Gastroesophageal sphincter (tissue), 3 donors: ENCODE results near the gene MSH3.

Source experiments
- EP300 ChIP-seq: sonication (generic); formaldehyde crosslinking; IDR thresholded peaks from one replicate; pipeline ENCODE4 v1.6.1; 2017; ENCODE audit warnings: antibody characterized with exemption, mild to moderate bottlenecking
- POLR2A ChIP-seq, 2 donors: fragments of 450-650 bp; IDR thresholded peaks; one replicate each; pipeline ENCODE4 v1.6.1; 2017; ENCODE audit warnings: antibody characterized with exemption in 2 of 2, mild to moderate bottlenecking in 2 of 2, moderate library complexity in 1 of 2
- TF ChIP-seq, protein P1 (sequence below), 4 experiments: fragments of 200-600 bp in 2 of 4; fragments of 450-650 bp in 2 of 4; sonication (generic) in 1 of 4; IDR thresholded peaks; one replicate each; pipeline ENCODE4 v1.5.1; 2017 to 2019; ENCODE audit warnings: antibody characterized with exemption in 4 of 4, mild to moderate bottlenecking in 2 of 4, moderate library complexity in 2 of 4

DNA sequence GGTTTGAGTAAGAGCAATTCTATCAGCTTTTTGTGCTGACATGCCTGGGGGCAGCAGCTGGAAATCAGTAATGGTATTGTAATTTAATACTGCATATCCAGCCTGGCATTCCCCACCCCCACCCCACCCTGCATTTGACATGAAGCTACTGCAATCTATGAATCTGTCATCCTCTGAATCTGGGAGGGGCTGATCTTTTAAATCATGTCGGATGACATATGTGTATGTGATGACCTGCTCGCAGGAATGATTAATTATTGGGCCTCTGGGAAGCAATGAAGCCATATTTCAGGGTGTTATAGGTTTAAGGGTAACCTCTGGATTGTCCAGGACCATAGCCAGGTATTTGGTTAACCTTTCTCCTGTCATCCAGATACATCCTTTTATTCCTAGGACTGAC is 241.1 kb downstream of the MSH3 start:
- TF ChIP-seq, protein P1, sequence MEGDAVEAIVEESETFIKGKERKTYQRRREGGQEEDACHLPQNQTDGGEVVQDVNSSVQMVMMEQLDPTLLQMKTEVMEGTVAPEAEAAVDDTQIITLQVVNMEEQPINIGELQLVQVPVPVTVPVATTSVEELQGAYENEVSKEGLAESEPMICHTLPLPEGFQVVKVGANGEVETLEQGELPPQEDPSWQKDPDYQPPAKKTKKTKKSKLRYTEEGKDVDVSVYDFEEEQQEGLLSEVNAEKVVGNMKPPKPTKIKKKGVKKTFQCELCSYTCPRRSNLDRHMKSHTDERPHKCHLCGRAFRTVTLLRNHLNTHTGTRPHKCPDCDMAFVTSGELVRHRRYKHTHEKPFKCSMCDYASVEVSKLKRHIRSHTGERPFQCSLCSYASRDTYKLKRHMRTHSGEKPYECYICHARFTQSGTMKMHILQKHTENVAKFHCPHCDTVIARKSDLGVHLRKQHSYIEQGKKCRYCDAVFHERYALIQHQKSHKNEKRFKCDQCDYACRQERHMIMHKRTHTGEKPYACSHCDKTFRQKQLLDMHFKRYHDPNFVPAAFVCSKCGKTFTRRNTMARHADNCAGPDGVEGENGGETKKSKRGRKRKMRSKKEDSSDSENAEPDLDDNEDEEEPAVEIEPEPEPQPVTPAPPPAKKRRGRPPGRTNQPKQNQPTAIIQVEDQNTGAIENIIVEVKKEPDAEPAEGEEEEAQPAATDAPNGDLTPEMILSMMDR (IDR thresholded peaks at IDR 0.05), result no peak
- TF ChIP-seq EP300 (no peak), POLR2A (IDR thresholded peaks at IDR 0.05) (no peak)
